ENCODE results near the gene E2F3. TPM values are rescaled to one million over a fixed set of nuclear protein-coding genes. Genes with fewer than 3 reads are reported as not detected.

Gene E2F3
- total RNA-seq, 1 donor: 6.2 TPM

DNA sequence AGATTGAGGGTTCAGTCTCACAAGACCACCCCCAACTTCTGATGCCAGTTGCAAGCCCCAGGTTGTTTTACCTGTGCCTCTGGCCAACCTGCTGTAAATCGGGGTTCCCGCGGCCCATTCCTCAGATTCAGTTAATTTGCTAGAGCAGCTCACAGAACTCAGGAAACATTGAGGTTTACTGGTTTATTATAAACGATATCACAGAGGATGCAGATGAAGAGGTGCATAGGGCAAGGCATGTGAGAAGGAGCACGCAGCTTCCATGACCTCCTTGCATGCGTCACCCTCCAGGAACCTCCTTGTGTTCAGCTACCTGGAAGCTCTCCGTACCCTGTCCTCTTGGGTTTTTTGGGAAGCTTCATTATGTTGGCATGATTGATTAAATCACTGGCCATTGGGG is 66.5 kb downstream of the E2F3 start:
- Histone ChIP-seq H3K27me3 (ENCODE audit: insufficient read depth, low read length) (no peaks in the 10 kb centered on the region), H3K4me3 (ENCODE audit: insufficient read depth, low read length) (no peak overlapping the region), H3K27ac (ENCODE audit: low read depth, low read length) (no peak overlapping the region), H4K20me1 (ENCODE audit: insufficient read depth, low read length) (peaks cover 47% of the 10 kb centered on the region), H3K4me2 (ENCODE audit: insufficient read depth, low read length) (no peak overlapping the region), H2AFZ (ENCODE audit: low read length) (no peak overlapping the region), H3K9me3 (ENCODE audit: low read depth, low read length) (no peaks in the 10 kb centered on the region), H3K4me1 (ENCODE audit: insufficient read depth, low read length) (no peaks in the 10 kb centered on the region), H3K36me3 (ENCODE audit: insufficient read depth, low read length) (no peaks in the 10 kb centered on the region), H3K79me2 (ENCODE audit: insufficient read depth, low read length) (peaks cover 88% of the 10 kb centered on the region)
- no peak for DNase-seq (ENCODE audit: insufficient read length, low spot score, missing footprints)
- TF ChIP-seq, protein P1, sequence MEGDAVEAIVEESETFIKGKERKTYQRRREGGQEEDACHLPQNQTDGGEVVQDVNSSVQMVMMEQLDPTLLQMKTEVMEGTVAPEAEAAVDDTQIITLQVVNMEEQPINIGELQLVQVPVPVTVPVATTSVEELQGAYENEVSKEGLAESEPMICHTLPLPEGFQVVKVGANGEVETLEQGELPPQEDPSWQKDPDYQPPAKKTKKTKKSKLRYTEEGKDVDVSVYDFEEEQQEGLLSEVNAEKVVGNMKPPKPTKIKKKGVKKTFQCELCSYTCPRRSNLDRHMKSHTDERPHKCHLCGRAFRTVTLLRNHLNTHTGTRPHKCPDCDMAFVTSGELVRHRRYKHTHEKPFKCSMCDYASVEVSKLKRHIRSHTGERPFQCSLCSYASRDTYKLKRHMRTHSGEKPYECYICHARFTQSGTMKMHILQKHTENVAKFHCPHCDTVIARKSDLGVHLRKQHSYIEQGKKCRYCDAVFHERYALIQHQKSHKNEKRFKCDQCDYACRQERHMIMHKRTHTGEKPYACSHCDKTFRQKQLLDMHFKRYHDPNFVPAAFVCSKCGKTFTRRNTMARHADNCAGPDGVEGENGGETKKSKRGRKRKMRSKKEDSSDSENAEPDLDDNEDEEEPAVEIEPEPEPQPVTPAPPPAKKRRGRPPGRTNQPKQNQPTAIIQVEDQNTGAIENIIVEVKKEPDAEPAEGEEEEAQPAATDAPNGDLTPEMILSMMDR (IDR thresholded peaks at IDR 0.05; ENCODE audit: extremely low read depth, low read depth, low read length): no peak

GRCh38 chr6:20472748-20473147 is 71.1 kb downstream of the E2F3 start:
- H3K4me2 ChIP-seq (ENCODE audit: insufficient read depth, low read length): no peak overlapping the region
- H3K4me1 ChIP-seq (ENCODE audit: insufficient read depth, low read length): no peaks in the 10 kb centered on the region
- peaks cover 59% of the 10 kb centered on the region for H4K20me1 ChIP-seq (ENCODE audit: insufficient read depth, low read length)
- TF ChIP-seq, protein P1 (IDR thresholded peaks at IDR 0.05; ENCODE audit: extremely low read depth, low read depth, low read length): no peak
- H3K27ac ChIP-seq (ENCODE audit: low read depth, low read length): no peak overlapping the region
- DNase-seq (ENCODE audit: insufficient read length, low spot score, missing footprints): no peak
- H2AFZ ChIP-seq (ENCODE audit: low read length): no peak overlapping the region
- H3K9me3 ChIP-seq (ENCODE audit: low read depth, low read length): no peaks in the 10 kb centered on the region
- peaks cover 89% of the 10 kb centered on the region for H3K79me2 ChIP-seq (ENCODE audit: insufficient read depth, low read length)
- no peak overlapping the region for H3K4me3 ChIP-seq (ENCODE audit: insufficient read depth, low read length)
- no peaks in the 10 kb centered on the region for H3K27me3 ChIP-seq (ENCODE audit: insufficient read depth, low read length)
- no peaks in the 10 kb centered on the region for H3K36me3 ChIP-seq (ENCODE audit: insufficient read depth, low read length)

DNA sequence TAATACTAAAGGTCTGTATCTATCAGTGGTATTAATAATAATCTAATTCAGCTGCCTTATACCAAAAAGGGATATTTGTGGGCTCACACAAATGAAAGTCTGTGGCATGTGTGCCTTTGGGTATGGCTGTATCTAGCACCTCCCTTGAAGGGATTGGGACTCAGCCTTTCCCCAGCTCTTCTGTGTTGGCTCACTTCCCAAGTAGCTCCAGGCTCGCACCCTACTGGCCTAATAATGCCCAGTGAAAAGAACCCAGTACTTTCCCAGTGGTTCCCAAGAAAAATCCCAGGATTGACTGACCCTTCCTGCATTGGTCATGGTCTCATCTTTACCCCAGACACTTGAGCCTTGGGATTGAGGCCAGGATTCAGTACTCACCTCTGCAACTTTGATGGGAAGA is 71.8 kb downstream of the E2F3 start:
- Histone ChIP-seq H3K27ac (ENCODE audit: low read depth, low read length) (no peak overlapping the region), H3K4me3 (ENCODE audit: insufficient read depth, low read length) (no peak overlapping the region), H3K9me3 (ENCODE audit: low read depth, low read length) (no peaks in the 10 kb centered on the region), H3K79me2 (ENCODE audit: insufficient read depth, low read length) (peaks cover 87% of the 10 kb centered on the region), H3K27me3 (ENCODE audit: insufficient read depth, low read length) (no peaks in the 10 kb centered on the region), H3K36me3 (ENCODE audit: insufficient read depth, low read length) (no peaks in the 10 kb centered on the region), H3K4me2 (ENCODE audit: insufficient read depth, low read length) (no peak overlapping the region), H4K20me1 (ENCODE audit: insufficient read depth, low read length) (peaks cover 55% of the 10 kb centered on the region), H3K4me1 (ENCODE audit: insufficient read depth, low read length) (no peaks in the 10 kb centered on the region), H2AFZ (ENCODE audit: low read length) (no peak overlapping the region)
- TF ChIP-seq, protein P1 (IDR thresholded peaks at IDR 0.05; ENCODE audit: extremely low read depth, low read depth, low read length): no peak
- no peak for DNase-seq (ENCODE audit: insufficient read length, low spot score, missing footprints)

- H2AFZ ChIP-seq (ENCODE audit: low read length): no peak overlapping the region
- H3K79me2 ChIP-seq (ENCODE audit: insufficient read depth, low read length): peaks cover 84% of the 10 kb centered on the region
- H3K4me3 ChIP-seq (ENCODE audit: insufficient read depth, low read length): no peak overlapping the region
- no peaks in the 10 kb centered on the region for H3K4me1 ChIP-seq (ENCODE audit: insufficient read depth, low read length)
- H3K9me3 ChIP-seq (ENCODE audit: low read depth, low read length): no peaks in the 10 kb centered on the region
- H3K4me2 ChIP-seq (ENCODE audit: insufficient read depth, low read length): no peak overlapping the region
- peaks cover 4% of the 10 kb centered on the region for H3K36me3 ChIP-seq (ENCODE audit: insufficient read depth, low read length)
- DNase-seq (ENCODE audit: insufficient read length, low spot score, missing footprints): no peak
- no peak overlapping the region for H3K27ac ChIP-seq (ENCODE audit: low read depth, low read length)
- H4K20me1 ChIP-seq (ENCODE audit: insufficient read depth, low read length): peaks cover 48% of the 10 kb centered on the region
- TF ChIP-seq, protein P1 (IDR thresholded peaks at IDR 0.05; ENCODE audit: extremely low read depth, low read depth, low read length): no peak
- no peaks in the 10 kb centered on the region for H3K27me3 ChIP-seq (ENCODE audit: insufficient read depth, low read length)
These were observed 73.3 kb downstream of the E2F3 start for GRCh38 chr6:20474874-20475542.

Measured in osteoblast (primary cell).